CD4-positive, alpha-beta memory T cell (primary cell): ENCODE measurements around the gene BCKDK. TPM values are rescaled to one million over a fixed set of nuclear protein-coding genes. Genes with fewer than 3 reads are reported as not detected.

Experiments used
- CTCF ChIA-PET: fragments of 350-600 bp; sonication (Branson Sonifier 250); formaldehyde crosslinking; loops from one replicate; lab custom pipeline; 2021; ENCODE audit warnings: inconsistent platforms; ENCODE audit not compliant: partially characterized antibody; lab: Charles Lee
- POLR2A ChIA-PET: fragments of 350-600 bp; sonication (Branson Sonifier 250); formaldehyde crosslinking; loops from one replicate; lab custom pipeline; 2021; ENCODE audit not compliant: partially characterized antibody; lab: Charles Lee
- DNase-seq, 5 donors: peaks; one replicate each; pipeline versions ENCODE4 v3.0.0 to v3.0.0-alpha.2; 2020 to 2022; ENCODE audit warnings: mixed read lengths in 1 of 5
- H3K27ac ChIP-seq: one replicate; pipeline ENCODE4 v1.7.0; 2013; ENCODE audit warnings: low read depth, low read length
- H3K27me3 ChIP-seq: 2 replicates; pipeline ENCODE4 v1.7.0; 2013; ENCODE audit warnings: mild to moderate bottlenecking, low read length, moderate library complexity; ENCODE audit not compliant: insufficient read depth
- H3K36me3 ChIP-seq: 2 replicates; pipeline ENCODE4 v1.7.0; 2013; ENCODE audit warnings: mild to moderate bottlenecking, low read length, moderate library complexity; ENCODE audit not compliant: insufficient read depth
- H3K4me1 ChIP-seq: 2 replicates; pipeline ENCODE4 v1.7.0; 2013; ENCODE audit warnings: mild to moderate bottlenecking, low read length, moderate library complexity; ENCODE audit not compliant: insufficient read depth
- H3K4me3 ChIP-seq, 2 donors: one replicate each; pipeline ENCODE4 v1.7.0; 2013; ENCODE audit warnings: low read length in 2 of 2, mild to moderate bottlenecking in 1 of 2
- H3K9me3 ChIP-seq, 2 donors: one replicate each; pipeline ENCODE4 v1.7.0; 2013; ENCODE audit warnings: low read length in 2 of 2, control low read depth in 1 of 2; ENCODE audit not compliant: control insufficient read depth in 1 of 2
- H3K27ac Mint-ChIP-seq, 7 donors: one replicate each; pipeline ENCODE4 v1.8.0; 2020 to 2021; ENCODE audit warnings: mixed read lengths in 7 of 7, mild to moderate bottlenecking in 6 of 7, inconsistent platforms in 3 of 7, moderate library complexity in 3 of 7
- H3K27me3 Mint-ChIP-seq, 2 donors: one replicate each; pipeline ENCODE4 v1.8.0; 2020 to 2021; ENCODE audit warnings: mixed read lengths in 2 of 2
- H3K36me3 Mint-ChIP-seq, 2 donors: one replicate each; pipeline ENCODE4 v1.8.0; 2020 to 2021; ENCODE audit warnings: mixed read lengths in 2 of 2, inconsistent platforms in 1 of 2, mild to moderate bottlenecking in 1 of 2
- H3K4me1 Mint-ChIP-seq, 4 donors: one replicate each; pipeline ENCODE4 v1.8.0; 2020 to 2021; ENCODE audit warnings: mixed read lengths in 4 of 4, mild to moderate bottlenecking in 1 of 4
- H3K4me3 Mint-ChIP-seq, 8 donors: one replicate each; pipeline ENCODE4 v1.8.0; 2020 to 2021; ENCODE audit warnings: mixed read lengths in 8 of 8, mild to moderate bottlenecking in 7 of 8, moderate library complexity in 6 of 8, inconsistent platforms in 3 of 8
- H3K9me3 Mint-ChIP-seq, 8 donors: one replicate each; pipeline ENCODE4 v1.8.0; 2020 to 2021; ENCODE audit warnings: mixed read lengths in 8 of 8, mild to moderate bottlenecking in 5 of 8, inconsistent platforms in 3 of 8, moderate library complexity in 1 of 8
- intact Hi-C: fragments of 100-400 bp; cut with micrococcal nuclease; formaldehyde crosslinking; loops from one replicate; pipeline ENCODE4 v1.15.1; 2023
- polyA plus RNA-seq, 2 donors: library from polyadenylated mRNA; unstranded; fragments of 300-500 nt; fragmentation: Illumina TruSeq; gene quantifications; one replicate each; pipeline ENCODE4 v1.2.3, GENCODE V29; 2021
- total RNA-seq, 2 experiments: library from RNA; stranded (reverse); gene quantifications; one replicate each; pipeline ENCODE4 v1.2.3, GENCODE V29; 2021

BCKDK gene
- total and polyA plus RNA-seq, 4 experiments from 2014 or later, result 17.0 to 24.3 (median 21.7) TPM

GRCh38 chr16:31106509-31107464 is 1.4 kb upstream of the BCKDK start:
- Mint-ChIP-seq H3K4me1 (peaks cover 8 to 23% (median 15%) of the 10 kb centered on the region in 4 donors), H3K4me3 (peak overlapping the region; percentile 83 to 90 (median 87)), H3K27ac (no peak overlapping the region), H3K36me3 (peaks cover 3 to 15% of the 10 kb centered on the region in 2 donors), H3K9me3 (peaks cover 0 to 2% (median 0%) of the 10 kb centered on the region in 8 donors), H3K27me3 (no peaks in the 10 kb centered on the region)
- intact Hi-C loops, result no loop called here
- no peak overlapping the region for H3K27ac ChIP-seq
- POLR2A ChIA-PET, result interaction anchor here (1.4 kb wide), 1 partner anchor 35 kb away, joined by 3 read pairs; no protein-coding TSS in a partner anchor
- H3K9me3 ChIP-seq, result no peaks in the 10 kb centered on the region
- no peaks in the 10 kb centered on the region for H3K27me3 ChIP-seq
- H3K4me1 ChIP-seq, result peaks cover 20% of the 10 kb centered on the region
- no peak overlapping the region for H3K4me3 ChIP-seq
- DNase-seq, result no peak
- no peaks in the 10 kb centered on the region for H3K36me3 ChIP-seq
- CTCF ChIA-PET, result interaction anchor here (0.7 kb wide), 1 partner anchor 39 kb away, joined by 3 read pairs; no protein-coding TSS in a partner anchor

- ChIA-PET POLR2A (interaction anchor here (0.5 to 3.0 kb wide), 6 partner anchors 10 to 94 kb away, joined by 3 to 15 read pairs (median 3); partner anchors contain the start of genes FUS, KAT8, ZNF646 and ZNF668), CTCF (interaction anchor here (1.1 kb wide), 1 partner anchor 35 kb away, joined by 4 read pairs; no protein-coding TSS in a partner anchor)
- intact Hi-C loops, result no loop called here
- Histone ChIP-seq H3K4me3 (peak overlapping the region in 1 of 2 donors; percentile 14), H3K27ac (no peak overlapping the region), H3K9me3 (no peaks in the 10 kb centered on the region), H3K36me3 (peaks cover 6% of the 10 kb centered on the region), H3K27me3 (no peaks in the 10 kb centered on the region), H3K4me1 (peaks cover 20% of the 10 kb centered on the region)
- no peak for DNase-seq
- Mint-ChIP-seq H3K27me3 (no peaks in the 10 kb centered on the region), H3K27ac (peak overlapping the region in 6 of 7 donors; percentile 48 to 94 (median 85)), H3K36me3 (peaks cover 3 to 17% of the 10 kb centered on the region in 2 donors), H3K9me3 (no peaks in the 10 kb centered on the region), H3K4me1 (peaks cover 8 to 23% (median 15%) of the 10 kb centered on the region in 4 donors), H3K4me3 (peak overlapping the region; percentile 83 to 90 (median 87))
Measured at GRCh38 chr16:31107465-31107867, 720 bp upstream of the BCKDK start.

GRCh38 chr16:31108794-31109558 is 790 bp downstream of the BCKDK start:
- H3K4me1 ChIP-seq, result peaks cover 20% of the 10 kb centered on the region
- Mint-ChIP-seq H3K36me3 (peaks cover 3 to 20% of the 10 kb centered on the region in 2 donors), H3K27me3 (no peaks in the 10 kb centered on the region), H3K9me3 (peaks cover 0 to 2% (median 0%) of the 10 kb centered on the region in 8 donors), H3K4me3 (peak overlapping the region; percentile 74 to 86 (median 84)), H3K27ac (peak overlapping the region in 5 of 7 donors; percentile 64 to 92 (median 83)), H3K4me1 (peaks cover 8 to 23% (median 15%) of the 10 kb centered on the region in 4 donors)
- intact Hi-C loops, result no loop called here
- POLR2A ChIA-PET, result interaction anchor here (3.0 kb wide), 1 partner anchor 9 kb away, joined by 15 read pairs; the partner anchor contains the start of gene KAT8
- H3K9me3 ChIP-seq, result no peaks in the 10 kb centered on the region
- peak overlapping the region; percentile 75 for H3K27ac ChIP-seq
- DNase-seq, result no peak
- CTCF ChIA-PET, result interaction anchor here (3.1 kb wide), 1 partner anchor 33 kb away, joined by 10 read pairs; no protein-coding TSS in a partner anchor
- H3K4me3 ChIP-seq, result peak overlapping the region; percentile 14 to 83
- no peaks in the 10 kb centered on the region for H3K27me3 ChIP-seq
- H3K36me3 ChIP-seq, result peaks cover 6% of the 10 kb centered on the region

DNA sequence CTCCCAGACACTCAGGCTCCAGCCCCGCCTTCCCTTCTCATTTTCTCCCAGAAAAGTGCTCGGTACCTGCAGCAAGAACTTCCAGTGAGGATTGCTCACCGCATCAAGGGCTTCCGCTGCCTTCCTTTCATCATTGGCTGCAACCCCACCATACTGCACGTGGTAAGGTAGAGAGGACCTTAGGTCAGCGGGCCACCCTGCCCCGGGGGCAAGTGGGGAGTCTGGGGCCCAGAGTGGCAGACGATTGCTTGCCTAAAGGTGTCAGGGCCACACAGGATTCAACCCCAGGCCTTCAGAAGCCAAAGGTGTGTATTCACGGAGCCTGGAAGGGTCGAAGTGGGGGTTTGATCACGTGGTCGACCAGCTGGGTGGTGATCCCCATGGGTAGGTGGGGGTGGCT is 1.4 kb downstream of the BCKDK start:
- H3K36me3 ChIP-seq, result peaks cover 6% of the 10 kb centered on the region
- intact Hi-C loops, result no loop called here
- H3K27me3 ChIP-seq, result no peaks in the 10 kb centered on the region
- no peak overlapping the region for H3K27ac ChIP-seq
- ChIA-PET POLR2A (interaction anchor here (1.6 to 3.0 kb wide), 2 partner anchors 8 to 71 kb away, joined by 8 to 15 read pairs; partner anchors contain the start of genes FUS and KAT8), CTCF (interaction anchor here (3.1 kb wide), 1 partner anchor 32 kb away, joined by 10 read pairs; no protein-coding TSS in a partner anchor)
- Mint-ChIP-seq H3K4me3 (peak overlapping the region; percentile 74 to 86 (median 84)), H3K27me3 (no peaks in the 10 kb centered on the region), H3K27ac (peak overlapping the region; percentile 64 to 92 (median 82)), H3K9me3 (peaks cover 0 to 2% (median 0%) of the 10 kb centered on the region in 8 donors), H3K4me1 (peaks cover 8 to 23% (median 15%) of the 10 kb centered on the region in 4 donors), H3K36me3 (peaks cover 3 to 20% of the 10 kb centered on the region in 2 donors)
- peaks cover 20% of the 10 kb centered on the region for H3K4me1 ChIP-seq
- no peak for DNase-seq
- H3K9me3 ChIP-seq, result no peaks in the 10 kb centered on the region
- H3K4me3 ChIP-seq, result no peak overlapping the region

GRCh38 chr16:31110106-31111034 is 2.2 kb downstream of the BCKDK start:
- DNase-seq, result no peak
- Histone ChIP-seq H3K4me3 (no peak overlapping the region), H3K27me3 (no peaks in the 10 kb centered on the region), H3K27ac (no peak overlapping the region), H3K4me1 (peaks cover 20% of the 10 kb centered on the region), H3K36me3 (peaks cover 6% of the 10 kb centered on the region), H3K9me3 (no peaks in the 10 kb centered on the region)
- intact Hi-C loops, result no loop called here
- peaks cover 0 to 2% (median 0%) of the 10 kb centered on the region in 8 donors for H3K9me3 Mint-ChIP-seq
- peak overlapping the region in 3 of 7 donors; percentile 56 to 70 (median 59) for H3K27ac Mint-ChIP-seq
- peaks cover 3 to 20% of the 10 kb centered on the region in 2 donors for H3K36me3 Mint-ChIP-seq
- H3K4me3 Mint-ChIP-seq, result peak overlapping the region in 7 of 8 donors; percentile 26 to 74 (median 57)
- ChIA-PET POLR2A (interaction anchor here (0.7 to 3.0 kb wide), 3 partner anchors 7 to 70 kb away, joined by 3 to 15 read pairs (median 8); partner anchors contain the start of genes FUS and KAT8), CTCF (interaction anchor here (3.1 kb wide), 1 partner anchor 32 kb away, joined by 10 read pairs; no protein-coding TSS in a partner anchor)
- peaks cover 8 to 23% (median 15%) of the 10 kb centered on the region in 4 donors for H3K4me1 Mint-ChIP-seq
- H3K27me3 Mint-ChIP-seq, result no peaks in the 10 kb centered on the region
